OCI-LY1 (cell line): ENCODE data around the gene KDM5C.

Experiments used
- CTCF ChIP-seq: fragments of 200-600 bp; sonication (generic), shearing (Covaris generic); IDR thresholded peaks from 2 replicates; pipeline ENCODE4 v1.5.1; 2017; ENCODE audit warnings: mild to moderate bottlenecking, antibody characterized with exemption, low read length, moderate library complexity, mixed read lengths
- EZH2 ChIP-seq: fragments of 200-600 bp; sonication (generic), shearing (Covaris generic); IDR thresholded peaks from 2 replicates; pipeline ENCODE4 v1.8.0; 2017; ENCODE audit warnings: borderline replicate concordance, mixed run types, mild to moderate bottlenecking, antibody characterized with exemption, low read length, moderate library complexity, mixed read lengths

- TF ChIP-seq CTCF (no peak), EZH2 (no peak)
Measured at GRCh38 chrX:53160297-53160983, 64.6 kb downstream of the KDM5C start.
